ENCODE results near the gene PNPLA2. TPM values are rescaled to one million over a fixed set of nuclear protein-coding genes. Genes with fewer than 3 reads are reported as not detected.
A peak's percentile ranks its signal among the peaks of the same experiment; 100 is the strongest.

Gene PNPLA2
- total and polyA plus RNA-seq, 2 donors (not counting 1 experiment from before 2014, with no cell fraction given), result 16.2 to 33.9 TPM

DNA sequence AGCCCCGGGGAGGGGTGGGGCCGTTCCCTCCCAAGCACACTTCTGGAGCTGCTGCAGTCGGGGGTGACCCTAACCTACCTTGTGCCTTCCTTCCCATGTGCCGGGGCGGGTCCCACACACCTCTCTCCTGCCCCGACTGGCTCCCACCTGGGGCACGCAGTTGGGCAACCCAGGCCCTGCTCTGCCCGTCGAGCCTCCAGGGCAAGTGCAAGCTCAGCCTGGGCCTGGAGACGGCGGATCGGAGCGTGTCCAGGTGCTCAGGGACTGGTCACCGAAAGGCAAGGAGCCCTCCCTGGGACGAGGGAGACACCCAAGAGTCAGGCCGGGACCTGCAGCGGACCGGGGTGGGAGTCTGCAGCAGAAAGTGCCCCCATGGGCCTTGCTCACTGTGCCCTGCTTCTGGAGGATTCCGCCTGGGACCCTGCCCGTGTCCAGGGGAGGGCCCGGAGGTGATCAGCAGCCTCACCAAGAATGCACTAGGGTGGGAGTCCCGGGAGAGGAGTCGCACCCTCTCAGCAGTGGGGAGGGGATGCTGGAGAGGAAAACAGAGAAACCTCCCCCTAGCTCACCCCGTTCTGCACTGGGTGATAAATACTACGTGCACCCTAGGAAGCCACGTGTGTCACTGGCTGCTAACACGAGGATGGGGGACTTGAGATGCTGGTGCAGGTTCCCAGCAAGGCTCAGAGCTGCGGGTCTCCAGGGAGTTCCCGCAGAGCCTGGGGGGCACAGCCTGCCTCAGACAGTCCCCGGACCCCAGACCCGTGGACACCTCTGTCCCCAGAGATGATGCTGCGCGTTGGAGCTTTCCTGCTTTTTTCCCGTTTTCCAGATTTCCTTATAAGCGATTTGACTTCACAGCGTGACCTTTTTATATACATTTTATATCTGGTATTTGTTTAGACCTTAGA, 36.2 kb upstream of the PNPLA2 start:
- Histone ChIP-seq H3K4me1 (ENCODE audit: control insufficient read depth, extremely low read depth, insufficient read depth, low read length) (peaks cover 4% of the 10 kb centered on the region), H3K36me3 (ENCODE audit: control insufficient read depth, insufficient read depth, low read length) (peaks cover 8% of the 10 kb centered on the region), H2AFZ (ENCODE audit: low read length) (no peak overlapping the region), H3K9me3 (ENCODE audit: control insufficient read depth, insufficient read depth, low read depth, low read length) (no peaks in the 10 kb centered on the region), H4K20me1 (ENCODE audit: control insufficient read depth, extremely low read depth, insufficient read depth, low read length) (no peaks in the 10 kb centered on the region), H3K9ac (ENCODE audit: insufficient read depth, low read length) (no peak overlapping the region), H3K27ac (ENCODE audit: insufficient read depth, low read length) (no peak overlapping the region), H3K4me3 (replicated peaks in 1 of 4; ENCODE audit: control extremely low read depth in 1 of 4, insufficient read depth in 1 of 4, low read depth in 3 of 4, low read length in 4 of 4) (no peak overlapping the region), H3K4me2 (ENCODE audit: extremely low read depth, insufficient read depth, low read length) (peak overlapping the region; percentile 76), H3K27me3 (ENCODE audit: control insufficient read depth, insufficient read depth, low read length) (no peaks in the 10 kb centered on the region), H3K79me2 (ENCODE audit: control insufficient read depth, insufficient read depth, low read length) (peaks cover 13% of the 10 kb centered on the region)
- TF ChIP-seq EZH2 (IDR thresholded peaks at IDR 0.05; ENCODE audit: low read length, missing control alignments), result no peak
- TF ChIP-seq, protein P1, sequence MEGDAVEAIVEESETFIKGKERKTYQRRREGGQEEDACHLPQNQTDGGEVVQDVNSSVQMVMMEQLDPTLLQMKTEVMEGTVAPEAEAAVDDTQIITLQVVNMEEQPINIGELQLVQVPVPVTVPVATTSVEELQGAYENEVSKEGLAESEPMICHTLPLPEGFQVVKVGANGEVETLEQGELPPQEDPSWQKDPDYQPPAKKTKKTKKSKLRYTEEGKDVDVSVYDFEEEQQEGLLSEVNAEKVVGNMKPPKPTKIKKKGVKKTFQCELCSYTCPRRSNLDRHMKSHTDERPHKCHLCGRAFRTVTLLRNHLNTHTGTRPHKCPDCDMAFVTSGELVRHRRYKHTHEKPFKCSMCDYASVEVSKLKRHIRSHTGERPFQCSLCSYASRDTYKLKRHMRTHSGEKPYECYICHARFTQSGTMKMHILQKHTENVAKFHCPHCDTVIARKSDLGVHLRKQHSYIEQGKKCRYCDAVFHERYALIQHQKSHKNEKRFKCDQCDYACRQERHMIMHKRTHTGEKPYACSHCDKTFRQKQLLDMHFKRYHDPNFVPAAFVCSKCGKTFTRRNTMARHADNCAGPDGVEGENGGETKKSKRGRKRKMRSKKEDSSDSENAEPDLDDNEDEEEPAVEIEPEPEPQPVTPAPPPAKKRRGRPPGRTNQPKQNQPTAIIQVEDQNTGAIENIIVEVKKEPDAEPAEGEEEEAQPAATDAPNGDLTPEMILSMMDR (conservative IDR thresholded peaks at IDR 0.05 in 1 of 2, IDR thresholded peaks at IDR 0.05 in 1 of 2; ENCODE audit: low read depth in 1 of 2, low read length in 2 of 2), result no peak
- no peak for DNase-seq (ENCODE audit: low read depth in 2 of 2)

DNA sequence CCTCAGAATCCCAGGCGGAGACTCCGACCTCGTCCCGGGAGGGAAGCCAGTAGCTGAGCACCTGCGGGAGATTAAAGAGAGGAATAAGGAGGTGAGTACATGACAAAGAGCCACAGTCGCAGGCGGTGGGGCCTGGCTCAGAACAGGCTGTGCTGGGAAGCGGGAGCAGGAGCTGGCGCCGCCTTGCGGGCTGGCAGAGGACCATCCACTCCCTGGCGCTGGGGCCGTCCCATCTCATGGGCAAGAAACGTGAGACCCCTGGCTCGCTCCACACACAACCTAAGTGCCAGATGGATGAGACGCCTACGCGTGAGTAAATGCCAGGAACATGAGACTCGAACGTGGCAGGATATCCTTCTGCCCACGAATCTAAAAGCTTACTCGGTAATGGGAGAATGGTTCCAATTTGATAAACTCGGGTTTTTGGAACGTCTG, 35.1 kb upstream of the PNPLA2 start:
- H3K36me3 ChIP-seq (ENCODE audit: control insufficient read depth, insufficient read depth, low read length), result peaks cover 8% of the 10 kb centered on the region
- no peaks in the 10 kb centered on the region for H3K27me3 ChIP-seq (ENCODE audit: control insufficient read depth, insufficient read depth, low read length)
- no peaks in the 10 kb centered on the region for H3K9me3 ChIP-seq (ENCODE audit: control insufficient read depth, insufficient read depth, low read depth, low read length)
- H2AFZ ChIP-seq (ENCODE audit: low read length), result no peak overlapping the region
- H3K4me3 ChIP-seq (replicated peaks in 1 of 4; ENCODE audit: control extremely low read depth in 1 of 4, insufficient read depth in 1 of 4, low read depth in 3 of 4, low read length in 4 of 4), result peak overlapping the region in 1 of 4 experiments; percentile 27
- peak overlapping the region; percentile 51 for H3K27ac ChIP-seq (ENCODE audit: insufficient read depth, low read length)
- no peaks in the 10 kb centered on the region for H4K20me1 ChIP-seq (ENCODE audit: control insufficient read depth, extremely low read depth, insufficient read depth, low read length)
- H3K4me1 ChIP-seq (ENCODE audit: control insufficient read depth, extremely low read depth, insufficient read depth, low read length), result peaks cover 4% of the 10 kb centered on the region
- peak; percentile 81 to 91 for DNase-seq (ENCODE audit: low read depth in 2 of 2)
- no peak for TF ChIP-seq EZH2 (IDR thresholded peaks at IDR 0.05; ENCODE audit: low read length, missing control alignments)
- TF ChIP-seq, protein P1 (conservative IDR thresholded peaks at IDR 0.05 in 1 of 2, IDR thresholded peaks at IDR 0.05 in 1 of 2; ENCODE audit: low read depth in 1 of 2, low read length in 2 of 2), result peak; percentile 75 to 91
- H3K79me2 ChIP-seq (ENCODE audit: control insufficient read depth, insufficient read depth, low read length), result peaks cover 4% of the 10 kb centered on the region
- H3K9ac ChIP-seq (ENCODE audit: insufficient read depth, low read length), result no peak overlapping the region
- peak overlapping the region; percentile 76 for H3K4me2 ChIP-seq (ENCODE audit: extremely low read depth, insufficient read depth, low read length)

DNA sequence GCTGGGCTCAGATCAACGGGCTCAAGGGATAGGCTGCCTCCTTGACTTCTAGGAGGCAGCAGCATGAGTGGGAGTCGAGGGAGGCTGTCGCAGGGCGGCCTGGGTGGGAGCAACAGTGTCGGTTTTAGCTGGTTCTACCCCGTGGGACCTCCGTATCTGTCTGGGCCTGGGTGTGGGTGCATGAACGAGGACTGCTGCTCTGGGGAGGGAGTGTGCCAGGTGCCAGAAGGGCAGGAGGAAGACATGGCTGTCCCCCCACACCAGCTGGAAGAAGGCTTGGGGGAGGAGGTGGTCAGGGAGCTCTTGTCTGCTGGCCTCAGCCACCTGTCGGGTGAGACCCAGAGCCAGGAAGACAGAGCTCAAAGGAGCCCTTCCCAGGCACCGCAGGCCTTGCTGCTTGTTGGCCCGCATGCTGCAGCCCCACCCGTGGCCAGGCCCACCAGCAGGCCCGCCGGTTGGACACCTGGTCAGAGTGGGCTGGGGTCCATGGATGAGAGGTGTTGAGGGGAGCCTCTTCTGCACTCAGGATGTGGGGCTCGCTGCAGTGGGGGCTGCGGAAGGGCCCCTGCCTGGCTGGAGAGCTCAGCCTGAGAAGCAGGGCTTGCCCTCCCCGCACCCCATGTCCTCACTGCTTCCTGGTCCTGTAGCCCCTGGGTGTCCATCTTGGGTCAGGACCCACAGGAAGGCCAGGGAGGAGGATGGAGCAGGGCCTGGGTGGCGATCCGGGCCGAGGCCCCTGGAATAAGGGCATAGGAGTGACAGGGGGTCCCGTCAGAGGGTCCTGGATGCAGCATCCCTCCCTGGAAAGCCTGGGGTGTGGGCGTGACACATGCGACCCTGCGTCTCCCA, 32.3 kb upstream of the PNPLA2 start:
- Histone ChIP-seq H3K27me3 (ENCODE audit: control insufficient read depth, insufficient read depth, low read length) (no peaks in the 10 kb centered on the region), H3K36me3 (ENCODE audit: control insufficient read depth, insufficient read depth, low read length) (peaks cover 3% of the 10 kb centered on the region), H3K79me2 (ENCODE audit: control insufficient read depth, insufficient read depth, low read length) (no peaks in the 10 kb centered on the region), H3K9ac (ENCODE audit: insufficient read depth, low read length) (no peak overlapping the region), H4K20me1 (ENCODE audit: control insufficient read depth, extremely low read depth, insufficient read depth, low read length) (no peaks in the 10 kb centered on the region), H3K27ac (ENCODE audit: insufficient read depth, low read length) (no peak overlapping the region), H3K9me3 (ENCODE audit: control insufficient read depth, insufficient read depth, low read depth, low read length) (no peaks in the 10 kb centered on the region), H3K4me2 (ENCODE audit: extremely low read depth, insufficient read depth, low read length) (no peak overlapping the region), H2AFZ (ENCODE audit: low read length) (no peak overlapping the region), H3K4me1 (ENCODE audit: control insufficient read depth, extremely low read depth, insufficient read depth, low read length) (peaks cover 4% of the 10 kb centered on the region), H3K4me3 (replicated peaks in 1 of 4; ENCODE audit: control extremely low read depth in 1 of 4, insufficient read depth in 1 of 4, low read depth in 3 of 4, low read length in 4 of 4) (no peak overlapping the region)
- DNase-seq (ENCODE audit: low read depth in 2 of 2), result no peak
- TF ChIP-seq, protein P1 (conservative IDR thresholded peaks at IDR 0.05 in 1 of 2, IDR thresholded peaks at IDR 0.05 in 1 of 2; ENCODE audit: low read depth in 1 of 2, low read length in 2 of 2), result no peak
- TF ChIP-seq EZH2 (IDR thresholded peaks at IDR 0.05; ENCODE audit: low read length, missing control alignments), result no peak
